ENCODE data around the gene KCNQ1.

KCNQ1 gene

GRCh38 chr11:2515401-2516275 lies 70.8 kb downstream of the KCNQ1 start:
- no peak for DNase-seq

GRCh38 chr11:2516276-2517015 lies 71.6 kb downstream of the KCNQ1 start:
- DNase-seq, result no peak

GRCh38 chr11:2517016-2517385 lies 72.2 kb downstream of the KCNQ1 start:
- no peak for DNase-seq

DNA sequence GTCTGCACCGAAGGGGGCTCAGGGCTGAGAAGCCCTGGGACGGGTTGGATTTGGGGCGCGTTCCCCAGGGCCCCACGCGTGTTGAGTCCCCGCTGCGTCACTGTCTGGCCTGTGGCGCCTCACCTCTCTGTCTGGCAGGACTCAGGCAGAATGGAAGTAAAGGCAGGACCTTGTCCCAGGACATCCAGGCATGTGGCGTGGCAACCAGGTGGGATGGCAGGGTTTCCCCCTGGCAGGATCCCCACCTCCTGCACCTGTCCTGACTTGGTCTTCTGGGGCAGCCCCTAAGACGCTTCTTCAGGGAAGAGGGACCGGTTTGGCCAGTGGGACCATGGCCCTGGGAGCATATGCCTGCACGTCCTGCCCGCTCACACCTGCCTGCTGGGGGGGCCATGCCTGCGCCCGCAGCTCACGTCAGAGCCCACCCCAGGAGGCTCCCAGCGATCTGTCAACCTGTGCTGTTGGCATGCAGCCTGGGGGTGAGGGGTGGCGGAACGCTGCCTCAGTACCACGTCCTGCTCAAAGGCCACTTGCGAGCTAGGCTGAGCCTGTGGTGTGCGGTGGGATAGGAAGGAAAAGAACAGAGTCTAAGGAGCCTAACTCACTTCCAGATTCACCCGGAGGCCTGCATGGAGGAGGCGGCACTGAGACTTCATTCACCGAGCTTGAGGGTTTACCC lies 72.7 kb downstream of the KCNQ1 start:
- DNase-seq, result no peak

DNA sequence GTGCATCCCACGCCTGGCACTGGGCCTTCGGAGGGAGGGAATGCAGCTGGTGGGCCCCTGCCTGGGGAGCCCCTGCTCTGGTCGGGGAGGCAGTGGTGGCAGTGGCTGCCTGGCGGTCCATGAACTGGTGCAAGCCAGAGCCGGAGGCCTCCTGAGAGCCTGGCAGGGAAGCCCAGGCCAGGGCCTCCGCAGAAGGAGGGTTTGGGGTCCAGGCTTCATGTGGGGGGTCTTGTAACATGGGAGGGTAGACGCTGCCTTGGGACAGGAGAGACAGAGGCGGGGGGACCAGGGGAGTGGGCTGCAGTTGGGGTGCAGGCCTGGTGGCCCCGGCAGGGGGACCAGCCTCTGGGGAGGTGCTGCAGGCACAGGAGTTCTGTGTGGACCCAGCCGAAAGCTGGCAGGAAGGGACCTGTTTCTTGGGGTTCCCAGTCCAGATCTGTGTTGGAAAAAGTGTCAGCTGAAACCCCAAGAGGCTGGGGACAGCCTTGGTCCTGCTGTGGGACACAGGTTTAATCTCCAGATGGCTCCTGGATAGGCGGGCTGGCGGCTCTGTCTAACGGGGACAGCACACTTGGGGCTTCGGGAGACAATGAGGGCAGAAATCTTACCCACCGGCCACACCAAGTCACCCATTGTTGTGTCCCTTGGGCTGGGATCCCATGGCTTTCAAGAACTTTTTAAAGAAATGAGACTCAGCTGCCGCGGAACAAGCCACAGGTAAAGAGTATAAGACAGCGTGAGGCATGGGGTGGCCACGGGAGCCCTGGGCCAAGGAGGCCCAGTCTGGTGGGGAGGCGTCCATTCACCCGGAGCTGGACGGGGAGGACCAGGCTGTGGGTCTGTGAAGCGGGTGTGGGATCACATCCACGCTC lies 73.5 kb downstream of the KCNQ1 start:
- no peak for DNase-seq

GRCh38 chr11:2518983-2519340 lies 74.2 kb downstream of the KCNQ1 start:
- no peak for DNase-seq

GRCh38 chr11:2519517-2519861 lies 74.7 kb downstream of the KCNQ1 start:
- no peak for DNase-seq

GRCh38 chr11:2519862-2520735 lies 75.3 kb downstream of the KCNQ1 start:
- DNase-seq, result no peak

DNA sequence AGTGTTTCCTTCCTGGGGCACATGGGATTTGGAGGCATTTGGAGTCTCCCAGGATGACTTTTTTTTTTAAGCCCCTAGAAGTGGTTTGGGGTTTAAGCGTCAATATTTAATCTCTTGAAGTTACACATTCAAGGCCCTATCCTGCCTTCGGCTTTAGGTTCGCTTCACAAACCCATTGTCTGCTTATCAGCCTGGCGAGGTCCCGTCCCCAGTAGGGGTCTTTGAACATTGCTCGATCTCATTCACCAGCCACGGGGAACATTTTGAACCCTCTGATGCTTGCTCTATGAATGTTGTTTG lies 75.9 kb downstream of the KCNQ1 start:
- no peak for DNase-seq

- no peak for DNase-seq
Observed at GRCh38 chr11:2521081-2521732, 76.4 kb downstream of the KCNQ1 start.

DNA sequence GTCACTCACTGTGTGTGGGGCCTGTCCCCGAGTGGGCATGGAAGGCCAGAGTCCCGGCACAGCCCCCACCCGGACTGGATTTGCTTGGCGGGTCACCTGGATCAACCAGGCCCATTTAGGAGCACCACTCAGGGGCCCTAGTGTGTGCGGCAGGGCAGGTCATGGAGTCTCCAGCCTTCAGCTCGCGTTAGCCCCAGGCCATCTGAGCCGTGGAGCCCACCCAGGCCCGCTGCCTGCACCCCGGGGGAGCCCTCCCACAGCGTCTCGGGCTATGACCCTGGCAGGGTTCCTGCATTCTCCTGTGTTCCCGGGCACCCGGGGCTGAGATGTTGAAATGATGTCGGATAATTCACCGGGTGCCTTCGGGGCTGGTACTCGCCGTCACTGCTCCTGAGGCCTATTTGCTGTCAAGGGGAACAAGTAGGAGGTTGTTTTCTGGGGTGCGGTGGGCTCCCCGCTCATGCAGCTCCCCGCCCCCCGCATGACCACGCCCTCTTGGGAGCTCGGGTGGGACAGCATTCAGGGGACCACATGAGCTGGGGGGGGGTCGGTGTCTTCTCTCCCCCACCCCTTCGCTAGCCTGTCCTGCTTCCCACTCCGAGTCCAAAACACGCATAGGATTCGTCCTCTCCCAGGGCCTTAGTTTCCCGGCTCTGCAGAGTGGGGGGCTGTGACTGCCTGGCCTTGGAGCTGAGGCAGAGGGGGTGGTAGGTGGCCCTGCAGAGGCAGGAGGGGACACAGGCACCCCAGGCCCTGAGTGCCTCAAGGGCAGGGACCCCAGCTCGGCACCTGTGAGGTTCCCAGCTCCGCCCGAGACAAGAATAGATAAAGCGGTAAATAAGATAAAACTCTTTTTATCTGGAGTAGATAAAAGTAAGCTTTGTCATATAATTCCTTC lies 77.2 kb downstream of the KCNQ1 start:
- no peak for DNase-seq

DNA sequence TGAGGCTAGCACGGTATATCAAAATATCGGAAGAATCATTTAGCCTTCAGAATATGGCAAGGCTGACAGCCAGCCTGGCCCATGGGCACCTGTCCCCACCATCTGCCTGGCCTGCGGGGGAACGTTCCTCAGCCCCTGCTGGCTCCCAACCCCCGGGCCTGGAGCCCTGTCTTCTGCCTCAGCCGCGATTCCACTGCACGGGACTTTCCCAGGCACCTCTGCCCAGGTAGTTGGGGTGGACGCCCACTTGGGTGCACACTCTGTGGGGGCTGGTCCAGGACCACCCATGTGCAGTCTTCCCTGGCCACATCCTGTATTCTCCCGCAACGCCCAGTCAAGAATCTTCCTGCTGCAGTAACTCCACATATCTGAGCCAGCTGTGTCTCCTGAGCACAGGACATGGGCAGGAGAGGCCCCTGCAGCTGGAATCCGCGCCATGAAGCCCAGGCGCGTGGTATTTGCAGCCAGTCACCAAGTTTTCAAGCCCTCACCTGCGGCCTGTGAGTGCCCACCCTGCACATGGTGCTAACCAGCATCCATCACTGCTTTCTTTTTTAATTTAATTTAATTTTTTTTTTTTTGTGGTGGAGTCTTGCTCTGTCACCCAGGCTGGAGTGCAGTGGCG lies 77.9 kb downstream of the KCNQ1 start:
- DNase-seq, result no peak

DNA sequence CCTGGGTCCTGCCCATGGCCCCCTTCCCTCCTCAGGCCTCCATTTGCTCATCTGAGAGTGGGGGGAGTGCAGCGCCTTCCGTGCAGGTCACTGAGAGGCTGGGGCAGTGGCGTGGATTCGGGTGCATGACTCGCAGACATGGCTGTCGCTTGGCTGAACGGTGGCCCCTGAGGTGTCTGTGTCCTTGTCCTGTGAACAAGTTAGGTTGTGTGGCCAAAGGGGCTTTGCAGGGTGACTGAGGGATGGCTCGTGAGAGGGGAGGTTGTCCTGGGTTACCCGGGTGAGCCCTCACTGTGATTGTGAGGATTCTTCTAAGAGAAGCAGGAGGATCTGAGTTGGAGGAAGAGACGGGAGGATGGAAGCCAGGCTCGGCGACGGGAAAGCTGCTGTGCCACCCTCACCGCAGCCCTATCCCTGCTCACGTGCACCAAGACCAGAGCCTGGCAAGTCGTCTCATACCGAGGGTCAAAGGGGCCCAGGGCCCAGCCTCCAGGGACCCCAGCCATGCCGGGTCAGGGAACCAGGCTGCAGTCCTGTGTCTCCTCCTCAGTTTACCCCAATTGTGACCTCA lies 79.1 kb downstream of the KCNQ1 start:
- no peak for DNase-seq

GRCh38 chr11:2524446-2525165 lies 79.8 kb downstream of the KCNQ1 start:
- no peak for DNase-seq

GRCh38 chr11:2525166-2525861 lies 80.5 kb downstream of the KCNQ1 start:
- no peak for DNase-seq

DNA sequence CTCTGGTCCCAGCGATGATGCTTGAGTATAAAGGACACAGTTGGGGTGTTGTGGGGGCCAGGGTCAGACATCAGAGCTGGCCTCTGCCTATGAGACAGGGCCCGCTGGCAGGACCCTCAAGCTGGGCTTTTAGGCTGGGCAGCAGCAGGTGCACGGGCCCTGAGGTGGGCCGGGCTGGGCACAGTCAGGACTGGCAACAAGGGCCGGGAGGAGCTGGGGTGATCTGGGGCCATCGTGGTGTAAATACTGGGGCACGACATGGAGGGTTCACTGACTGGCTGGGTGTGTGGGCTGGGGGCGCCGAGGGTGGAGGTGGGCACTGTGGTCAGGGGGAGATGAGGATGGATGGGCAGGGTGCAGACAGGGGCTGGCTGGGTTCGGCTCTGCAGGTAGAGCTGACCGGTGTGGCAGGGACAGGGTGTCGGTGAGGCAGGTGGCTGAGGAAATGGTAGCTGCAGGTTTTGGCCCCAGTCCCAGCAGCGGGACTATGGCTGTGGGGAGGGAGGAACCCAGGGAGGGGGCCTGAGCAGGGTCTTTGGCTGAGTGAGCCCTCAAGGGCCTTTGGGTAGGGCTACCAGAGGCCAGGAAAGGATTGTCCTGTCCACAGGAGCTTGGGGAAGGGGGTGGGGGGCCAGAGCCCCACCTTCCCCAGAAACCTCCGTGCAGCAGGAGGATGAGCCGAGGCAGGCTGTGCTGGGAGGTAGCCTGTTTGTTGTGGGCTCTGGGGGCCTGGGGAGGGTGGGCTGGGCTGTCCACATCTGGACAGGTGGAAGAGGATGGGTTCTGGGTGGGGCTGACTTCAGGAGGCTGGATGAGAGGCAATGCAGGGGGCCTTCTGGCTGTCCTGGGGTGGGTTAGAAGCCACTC lies 81.4 kb downstream of the KCNQ1 start:
- DNase-seq, result no peak

- DNase-seq, result no peak
Observed at GRCh38 chr11:2526808-2527381, 82.1 kb downstream of the KCNQ1 start.
